GM23338 (cell line): ENCODE results near the gene NPC2. TPM values are rescaled to one million over a fixed set of nuclear protein-coding genes. Genes with fewer than 3 reads are reported as not detected.

Experiments used
- ATAC-seq: fragments of 200-7000 bp; cut with Tn5 transposase; 3 replicates; pipeline ENCODE4 v1.9.1; 2020
- DNase-seq: peaks from one replicate; pipeline ENCODE4 v3.0.0-alpha.2; 2015; ENCODE audit warnings: low spot score
- H2AFZ ChIP-seq: fragments of 200-600 bp; sonication (generic); 2 replicates; pipeline ENCODE4 v1.8.0; 2016; ENCODE audit warnings: antibody characterized with exemption, mild to moderate bottlenecking, moderate library complexity
- H3F3A ChIP-seq: fragments of 200-600 bp; sonication (generic); replicated peaks from 2 replicates; pipeline ENCODE4 v1.8.0; 2017; ENCODE audit warnings: antibody characterized with exemption, mixed run types, low read depth
- H3K27ac ChIP-seq: fragments of 200-600 bp; sonication (generic); 2 replicates; pipeline ENCODE4 v1.6.1; 2016; ENCODE audit warnings: low read depth
- H3K27me3 ChIP-seq: fragments of 200-600 bp; sonication (generic); 2 replicates; pipeline ENCODE4 v1.8.0; 2016; ENCODE audit warnings: mild to moderate bottlenecking, mixed run types, moderate library complexity; ENCODE audit not compliant: insufficient read depth
- H3K36me3 ChIP-seq: fragments of 200-600 bp; sonication (generic); 2 replicates; pipeline ENCODE4 v1.8.0; 2016; ENCODE audit warnings: mild to moderate bottlenecking; ENCODE audit not compliant: insufficient read depth
- H3K4me1 ChIP-seq: fragments of 200-600 bp; sonication (generic); 2 replicates; pipeline ENCODE4 v1.8.0; 2016; ENCODE audit warnings: mild to moderate bottlenecking, moderate library complexity; ENCODE audit not compliant: insufficient read depth
- H3K4me2 ChIP-seq: fragments of 200-600 bp; sonication (generic); 2 replicates; pipeline ENCODE4 v1.7.1; 2017; ENCODE audit warnings: mixed run types
- H3K4me3 ChIP-seq: fragments of 200-600 bp; sonication (generic); 2 replicates; pipeline ENCODE4 v1.6.1; 2016; ENCODE audit warnings: mixed run types
- H3K79me2 ChIP-seq: fragments of 200-600 bp; sonication (generic); replicated peaks from 2 replicates; pipeline ENCODE4 v1.8.0; 2017; ENCODE audit warnings: mild to moderate bottlenecking; ENCODE audit not compliant: insufficient read depth
- H3K9me2 ChIP-seq: fragments of 200-600 bp; sonication (generic); 2 replicates; pipeline ENCODE4 v1.8.0; 2017; ENCODE audit not compliant: insufficient read depth
- H4K20me1 ChIP-seq: fragments of 200-600 bp; sonication (generic); replicated peaks from 2 replicates; pipeline ENCODE4 v1.8.0; 2017; ENCODE audit warnings: mild to moderate bottlenecking; ENCODE audit not compliant: insufficient read depth
- H3K27ac Mint-ChIP-seq: 2 replicates; pipeline ENCODE4 v1.8.0; 2020; ENCODE audit warnings: inconsistent platforms, mild to moderate bottlenecking, moderate library complexity, mixed read lengths
- H3K27me3 Mint-ChIP-seq: 3 replicates; pipeline ENCODE4 v1.8.0; 2022; ENCODE audit warnings: low read depth, mild to moderate bottlenecking, moderate library complexity, mixed read lengths, inconsistent platforms; ENCODE audit not compliant: insufficient read depth, poor library complexity
- H3K36me3 Mint-ChIP-seq: 3 replicates; pipeline ENCODE4 v1.8.0; 2021; ENCODE audit warnings: low read depth, mild to moderate bottlenecking, inconsistent platforms, moderate library complexity, mixed read lengths
- H3K4me1 Mint-ChIP-seq: 3 replicates; pipeline ENCODE4 v1.8.0; 2020; ENCODE audit warnings: mild to moderate bottlenecking, inconsistent platforms, mixed read lengths
- H3K4me3 Mint-ChIP-seq: 3 replicates; pipeline ENCODE4 v1.8.0; 2021; ENCODE audit warnings: moderate library complexity, mild to moderate bottlenecking, inconsistent platforms, mixed read lengths
- H3K9me3 Mint-ChIP-seq: 3 replicates; pipeline ENCODE4 v1.8.0; 2020; ENCODE audit warnings: moderate library complexity, mild to moderate bottlenecking, inconsistent platforms, mixed read lengths
- CREB1 ChIP-seq: fragments of 250-450 bp; sonication (Bioruptor Pico); IDR thresholded peaks from 2 replicates; pipeline ENCODE4 v1.5.0; 2020; ENCODE audit warnings: low read depth, mild to moderate bottlenecking, moderate library complexity
- CTCF ChIP-seq, 2 experiments: fragments of 200-600 bp in 1 of 2; sonication (generic) in 1 of 2; conservative IDR thresholded peaks; 2 replicates each; pipeline versions ENCODE4 v1.5.1 to v1.6.1; 2016 to 2017; ENCODE audit warnings: antibody characterized with exemption in 2 of 2, low read depth in 2 of 2, mild to moderate bottlenecking in 2 of 2, moderate library complexity in 1 of 2
- ETS1 ChIP-seq: IDR thresholded peaks from 2 replicates; pipeline ENCODE4 v1.6.1; 2016; ENCODE audit warnings: antibody characterized with exemption
- EZH2 ChIP-seq: fragments of 200-600 bp; sonication (generic); IDR thresholded peaks from one replicate; pipeline ENCODE4 v1.8.0; 2017; ENCODE audit warnings: antibody characterized with exemption, mild to moderate bottlenecking, low read depth; ENCODE audit not compliant: unreplicated experiment
- EZH2phosphoT487 ChIP-seq: fragments of 200-600 bp; sonication (generic); IDR thresholded peaks from one replicate; pipeline ENCODE4 v1.8.1; 2018; ENCODE audit warnings: antibody characterized with exemption; ENCODE audit not compliant: unreplicated experiment
- JUNB ChIP-seq: IDR thresholded peaks from one replicate; pipeline ENCODE4 v1.6.1; 2016; ENCODE audit warnings: antibody characterized with exemption; ENCODE audit not compliant: unreplicated experiment
- NANOG ChIP-seq: IDR thresholded peaks from 2 replicates; pipeline ENCODE4 v1.6.1; 2016; ENCODE audit warnings: antibody characterized with exemption, borderline replicate concordance
- POLR2AphosphoS5 ChIP-seq: IDR thresholded peaks from 2 replicates; pipeline ENCODE4 v1.6.1; 2016; ENCODE audit warnings: antibody characterized with exemption, low read depth
- REST ChIP-seq: IDR thresholded peaks from one replicate; pipeline ENCODE4 v1.6.1; 2018; ENCODE audit warnings: antibody characterized with exemption; ENCODE audit not compliant: unreplicated experiment
- STAT1 ChIP-seq: IDR thresholded peaks from one replicate; pipeline ENCODE4 v1.6.1; 2016; ENCODE audit warnings: antibody characterized with exemption; ENCODE audit not compliant: unreplicated experiment
- ZNF114 ChIP-seq: fragments of 250-450 bp; sonication (Bioruptor Pico); IDR thresholded peaks from 2 replicates; pipeline ENCODE4 v1.5.0; 2020; ENCODE audit warnings: mild to moderate bottlenecking, moderate library complexity
- ZNF331 ChIP-seq: fragments of 250-450 bp; sonication (Bioruptor Pico); IDR thresholded peaks from 2 replicates; pipeline ENCODE4 v1.5.0; 2020; ENCODE audit warnings: low read depth, mild to moderate bottlenecking, moderate library complexity
- ZNF462 ChIP-seq: fragments of 250-450 bp; sonication (Bioruptor Pico); IDR thresholded peaks from 2 replicates; pipeline ENCODE4 v1.5.0; 2020; ENCODE audit warnings: mild to moderate bottlenecking, moderate library complexity
- polyA plus RNA-seq: library from polyadenylated mRNA; unstranded; fragments of >200 nt; fragmentation: Nextera tagmentation; extraction: Ambion mirVana; gene quantifications from 2 replicates; pipeline ENCODE4 v1.2.1, GENCODE V29; 2016
- total RNA-seq: library from RNA; depleted of rRNA; stranded (reverse); fragments of >200 nt; shearing (Covaris generic); gene quantifications from 2 replicates; pipeline ENCODE4 v1.2.3, GENCODE V29; 2014

The NPC2 gene
- total and polyA plus RNA-seq, 2 experiments from 2014 or later, result 287 to 344 TPM

GRCh38 chr14:74474376-74474775 is 18.7 kb downstream of the NPC2 start:
- TF ChIP-seq ZNF462 (CRISPR knock-in tag) (no peak), ZNF331 (no peak), CTCF (conservative IDR thresholded peaks at IDR 0.05; ENCODE audit: low read depth in 2 of 2) (no peak), EZH2phosphoT487 (no peak), POLR2AphosphoS5 (no peak), EZH2 (no peak), STAT1 (no peak), NANOG (no peak), ZNF114 (CRISPR knock-in tag) (no peak), CREB1 (CRISPR knock-in tag) (no peak), REST (no peak), JUNB (no peak), ETS1 (no peak)
- Histone ChIP-seq H3K9me2 (no peaks in the 10 kb centered on the region), H3K4me2 (no peak overlapping the region), H3K79me2 (no peaks in the 10 kb centered on the region), H3K4me1 (no peaks in the 10 kb centered on the region), H3K36me3 (peaks cover 6% of the 10 kb centered on the region; the same call in 1 of the 2 replicates), H3K27me3 (no peaks in the 10 kb centered on the region), H3F3A (peaks cover 3% of the 10 kb centered on the region; the same call in 1 of the 2 replicates), H2AFZ (no peak overlapping the region), H3K4me3 (no peak overlapping the region), H4K20me1 (0 out of 2 replicates have a peak, but pooled peaks cover under 1% of the 10 kb centered on the region), H3K27ac (0 out of 2 replicates have a peak overlapping the region, but pooled peaks have one; percentile 19)
- peaks cover 23% of the 10 kb centered on the region for H3K4me1 Mint-ChIP-seq
- no peaks in the 10 kb centered on the region for H3K9me3 Mint-ChIP-seq
- no peak for ATAC-seq
- no peak overlapping the region for H3K27ac Mint-ChIP-seq
- H3K36me3 Mint-ChIP-seq, result peaks cover 10% of the 10 kb centered on the region; the same call in 2 of the 3 replicates
- no peak overlapping the region for H3K4me3 Mint-ChIP-seq
- DNase-seq, result no peak
- peaks cover 5% of the 10 kb centered on the region for H3K27me3 Mint-ChIP-seq
